Measurements from ENCODE around the gene RAB7A. TPM values are rescaled to one million over a fixed set of nuclear protein-coding genes. Genes with fewer than 3 reads are reported as not detected.

Gene RAB7A
- total RNA-seq, 1 experiment from 2014 or later: 258 TPM

DNA sequence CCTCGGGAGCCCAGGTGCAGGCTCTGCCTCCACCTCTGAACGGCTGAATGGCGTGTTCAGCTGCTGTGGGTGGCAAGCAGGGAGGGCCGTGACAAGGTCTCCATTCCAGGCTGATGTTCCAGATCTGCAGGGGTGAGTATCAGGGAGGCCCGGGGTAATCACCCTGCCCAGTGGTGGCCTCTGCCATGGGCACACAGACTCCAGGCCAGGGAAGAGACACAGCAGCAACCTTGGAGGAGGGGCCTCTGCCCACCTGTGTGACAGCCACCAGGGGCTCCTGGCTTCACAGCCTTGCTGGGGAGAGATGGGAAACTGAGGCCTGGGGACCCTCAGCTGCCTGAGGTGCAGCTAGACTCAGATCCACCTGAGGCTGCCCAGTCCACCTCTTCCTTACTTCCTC is 127.8 kb downstream of the RAB7A start:
- Histone ChIP-seq H3K4me3 (ENCODE audit: low read depth, low read length, poor library complexity, severe bottlenecking) (no peak overlapping the region), H3K27ac (ENCODE audit: low read depth, low read length, poor library complexity, severe bottlenecking) (no peak overlapping the region), H3K27me3 (replicated peaks; ENCODE audit: insufficient read depth, low read depth, low read length, poor library complexity) (no peaks in the 10 kb centered on the region), H3K4me1 (ENCODE audit: insufficient read depth, low read length, poor library complexity, severe bottlenecking) (no peaks in the 10 kb centered on the region), H3K9me3 (ENCODE audit: low read depth, low read length, poor library complexity, severe bottlenecking) (peaks cover 6% of the 10 kb centered on the region), H3K36me3 (ENCODE audit: insufficient read depth, low read length, poor library complexity, severe bottlenecking) (no peaks in the 10 kb centered on the region)
- CTCF ChIA-PET: no interaction called here
- TF ChIP-seq EZH2 (IDR thresholded peaks at IDR 0.05; ENCODE audit: borderline replicate concordance, low read depth, low read length, poor library complexity, severe bottlenecking) (no peak), CTCF (conservative IDR thresholded peaks at IDR 0.05; ENCODE audit: low read depth, low read length) (no peak)
- POLR2A ChIA-PET (ENCODE audit: low non-redundant PET): no interaction called here
- BruUV-seq (replicated peaks): no TSS peak
- DNase-seq (ENCODE audit: low spot score): no peak
- intact Hi-C loops (cut with micrococcal nuclease; ENCODE audit: unreplicated experiment): no loop called here

DNA sequence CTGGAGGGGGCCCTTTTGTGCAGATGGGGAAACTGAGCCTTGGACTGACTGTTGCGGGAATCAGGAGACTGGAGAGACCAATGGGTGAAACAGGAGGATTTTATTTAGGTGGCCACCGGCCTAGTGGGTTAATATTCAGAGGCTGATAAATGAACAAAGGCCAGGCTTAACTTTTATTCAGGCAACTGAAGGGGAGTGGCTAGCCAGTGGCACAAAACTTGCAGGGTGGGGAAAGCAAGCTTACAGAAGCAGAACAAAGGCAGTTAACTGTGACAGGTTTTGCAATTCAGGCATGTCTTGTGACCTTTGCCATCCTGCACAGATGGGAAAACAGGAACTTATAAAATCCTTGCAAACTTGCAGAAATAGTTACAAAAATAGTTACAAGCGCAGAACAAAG is 128.5 kb downstream of the RAB7A start:
- CTCF ChIA-PET: no interaction called here
- DNase-seq (ENCODE audit: low spot score): no peak
- H3K27ac ChIP-seq (ENCODE audit: low read depth, low read length, poor library complexity, severe bottlenecking): no peak overlapping the region
- no peak for TF ChIP-seq EZH2 (IDR thresholded peaks at IDR 0.05; ENCODE audit: borderline replicate concordance, low read depth, low read length, poor library complexity, severe bottlenecking)
- TF ChIP-seq CTCF (conservative IDR thresholded peaks at IDR 0.05; ENCODE audit: low read depth, low read length): no peak
- no peaks in the 10 kb centered on the region for H3K27me3 ChIP-seq (replicated peaks; ENCODE audit: insufficient read depth, low read depth, low read length, poor library complexity)
- BruUV-seq (replicated peaks): no TSS peak
- POLR2A ChIA-PET (ENCODE audit: low non-redundant PET): no interaction called here
- peaks cover 12% of the 10 kb centered on the region for H3K9me3 ChIP-seq (ENCODE audit: low read depth, low read length, poor library complexity, severe bottlenecking)
- H3K4me3 ChIP-seq (ENCODE audit: low read depth, low read length, poor library complexity, severe bottlenecking): no peak overlapping the region
- intact Hi-C loops (cut with micrococcal nuclease; ENCODE audit: unreplicated experiment): no loop called here
- no peaks in the 10 kb centered on the region for H3K4me1 ChIP-seq (ENCODE audit: insufficient read depth, low read length, poor library complexity, severe bottlenecking)
- no peaks in the 10 kb centered on the region for H3K36me3 ChIP-seq (ENCODE audit: insufficient read depth, low read length, poor library complexity, severe bottlenecking)

- Histone ChIP-seq H3K36me3 (ENCODE audit: insufficient read depth, low read length, poor library complexity, severe bottlenecking) (no peaks in the 10 kb centered on the region), H3K4me3 (ENCODE audit: low read depth, low read length, poor library complexity, severe bottlenecking) (no peak overlapping the region), H3K27me3 (replicated peaks; ENCODE audit: insufficient read depth, low read depth, low read length, poor library complexity) (no peaks in the 10 kb centered on the region), H3K4me1 (ENCODE audit: insufficient read depth, low read length, poor library complexity, severe bottlenecking) (no peaks in the 10 kb centered on the region), H3K9me3 (ENCODE audit: low read depth, low read length, poor library complexity, severe bottlenecking) (peaks cover 20% of the 10 kb centered on the region), H3K27ac (ENCODE audit: low read depth, low read length, poor library complexity, severe bottlenecking) (no peak overlapping the region)
- TF ChIP-seq EZH2 (IDR thresholded peaks at IDR 0.05; ENCODE audit: borderline replicate concordance, low read depth, low read length, poor library complexity, severe bottlenecking): no peak
- no peak for TF ChIP-seq CTCF (conservative IDR thresholded peaks at IDR 0.05; ENCODE audit: low read depth, low read length)
- ChIA-PET POLR2A (ENCODE audit: low non-redundant PET) (no interaction called here), CTCF (no interaction called here)
- DNase-seq (ENCODE audit: low spot score): no peak
- intact Hi-C loops (cut with micrococcal nuclease; ENCODE audit: unreplicated experiment): no loop called here
- BruUV-seq (replicated peaks): no TSS peak
These were observed 129.6 kb downstream of the RAB7A start for GRCh38 chr3:128855569-128855968.
